ENCODE results near the gene DNHD1. TPM values are rescaled to one million over a fixed set of nuclear protein-coding genes. Genes with fewer than 3 reads are reported as not detected.

The DNHD1 gene
- total and polyA plus RNA-seq, 2 experiments from 2014 or later, result 7.3 to 7.9 TPM

GRCh38 chr11:6603287-6604080 is 106.4 kb downstream of the DNHD1 start, which contains the start of the genes ILK and RRP8:
Gene ILK (plus strand): TSS chr11:6603774. CDS start chr11:6604272, 498 bp downstream.
Gene RRP8 (minus strand): TSS chr11:6603616. CDS start chr11:6603502, 114 bp downstream.
- no peaks in the 10 kb centered on the region for H3K9me2 ChIP-seq (replicated peaks; ENCODE audit: insufficient read depth)
- H3K4me2 ChIP-seq, result peak within 1 kb of the TSS; percentile 96
- no peaks in the 10 kb centered on the region for H4K20me1 ChIP-seq (ENCODE audit: insufficient read depth, poor library complexity, severe bottlenecking)
- peak within 1 kb of the TSS; percentile 98 for H3K27ac ChIP-seq
- H3K27me3 ChIP-seq, result no peaks in the 10 kb centered on the region
- peak within 1 kb of the TSS; percentile 80 for H3K4me3 ChIP-seq
- H3K36me3 ChIP-seq (replicated peaks; ENCODE audit: insufficient read depth, low read depth), result no peaks in the 10 kb centered on the region
- TF ChIP-seq CTCF (IDR thresholded peaks at IDR 0.05; ENCODE audit: poor library complexity), result peak; percentile 12
- TF ChIP-seq EZH2phosphoT487 (IDR thresholded peaks at IDR 0.05; ENCODE audit: low read depth, severe bottlenecking, unreplicated experiment), result no peak
- peak; percentile 97 for DNase-seq (ENCODE audit: low spot score)
- no peaks in the 10 kb centered on the region for H3K9me3 ChIP-seq (ENCODE audit: low read depth)
- H2AFZ ChIP-seq, result peak within 1 kb of the TSS; percentile 72
- peaks cover 42% of the 10 kb centered on the region for H3K4me1 ChIP-seq (ENCODE audit: insufficient read depth)
- peaks cover 80% of the 10 kb centered on the region for H3K79me2 ChIP-seq
- WGBS (ENCODE audit: low lambda C conversion rate, missing lambda C conversion rate), result under 1% methylated on average over 52 of the region's 72 CpGs

- peak overlapping the region; percentile 70 for H2AFZ ChIP-seq
- H3K4me1 ChIP-seq (ENCODE audit: insufficient read depth), result peaks cover 39% of the 10 kb centered on the region
- H3K4me2 ChIP-seq, result peak overlapping the region; percentile 87
- H3K27me3 ChIP-seq, result no peaks in the 10 kb centered on the region
- under 1% methylated on average over 20 of the region's 20 CpGs for WGBS (ENCODE audit: low lambda C conversion rate, missing lambda C conversion rate)
- TF ChIP-seq EZH2phosphoT487 (IDR thresholded peaks at IDR 0.05; ENCODE audit: low read depth, severe bottlenecking, unreplicated experiment) (no peak), CTCF (IDR thresholded peaks at IDR 0.05; ENCODE audit: poor library complexity) (peak; percentile 28)
- peak overlapping the region; percentile 98 for H3K27ac ChIP-seq
- H3K36me3 ChIP-seq (replicated peaks; ENCODE audit: insufficient read depth, low read depth), result no peaks in the 10 kb centered on the region
- H3K4me3 ChIP-seq, result peak overlapping the region; percentile 80
- DNase-seq (ENCODE audit: low spot score), result peak; percentile 79
- H3K9me3 ChIP-seq (ENCODE audit: low read depth), result no peaks in the 10 kb centered on the region
- H3K9me2 ChIP-seq (replicated peaks; ENCODE audit: insufficient read depth), result no peaks in the 10 kb centered on the region
- H3K79me2 ChIP-seq, result peaks cover 83% of the 10 kb centered on the region
- H4K20me1 ChIP-seq (ENCODE audit: insufficient read depth, poor library complexity, severe bottlenecking), result no peaks in the 10 kb centered on the region
Observed at GRCh38 chr11:6604081-6604626, 107.1 kb downstream of the DNHD1 start.

- TF ChIP-seq EZH2phosphoT487 (IDR thresholded peaks at IDR 0.05; ENCODE audit: low read depth, severe bottlenecking, unreplicated experiment) (no peak), EZH2 (IDR thresholded peaks at IDR 0.05; ENCODE audit: borderline replicate concordance) (no peak), CTCF (IDR thresholded peaks at IDR 0.05; ENCODE audit: poor library complexity) (no peak)
- H3K4me2 ChIP-seq, result peak overlapping the region; percentile 87
- no peaks in the 10 kb centered on the region for H3K36me3 ChIP-seq (replicated peaks; ENCODE audit: insufficient read depth, low read depth)
- H3K27me3 ChIP-seq, result no peaks in the 10 kb centered on the region
- no peak for DNase-seq (ENCODE audit: low spot score)
- WGBS (ENCODE audit: low lambda C conversion rate, missing lambda C conversion rate), result 53% methylated on average over 3 of the region's 3 CpGs
- H3K27ac ChIP-seq, result peak overlapping the region; percentile 98
- peaks cover 82% of the 10 kb centered on the region for H3K79me2 ChIP-seq
- H3K9me3 ChIP-seq (ENCODE audit: low read depth), result no peaks in the 10 kb centered on the region
- H3K4me1 ChIP-seq (ENCODE audit: insufficient read depth), result peaks cover 39% of the 10 kb centered on the region
- peak overlapping the region; percentile 80 for H3K4me3 ChIP-seq
- no peaks in the 10 kb centered on the region for H4K20me1 ChIP-seq (ENCODE audit: insufficient read depth, poor library complexity, severe bottlenecking)
- H3K9me2 ChIP-seq (replicated peaks; ENCODE audit: insufficient read depth), result no peaks in the 10 kb centered on the region
- no peak overlapping the region for H2AFZ ChIP-seq
Observed at GRCh38 chr11:6604790-6605189, 107.7 kb downstream of the DNHD1 start.

Measured in hepatocyte (in vitro differentiated cells).